Measurements from ENCODE around the gene CASQ1. TPM values are rescaled to one million over a fixed set of nuclear protein-coding genes. Genes with fewer than 3 reads are reported as not detected.

The CASQ1 gene
- total and polyA plus RNA-seq, 4 donors: 0.08 to 0.37 (median 0.25) TPM

GRCh38 chr1:160151303-160151702, 39.1 kb upstream of the CASQ1 start, which contains the start of gene ATP1A4:
Gene ATP1A4, plus strand, starts transcription at chr1:160151603. Its CDS starts 438 bp downstream, at chr1:160152041.
- H3K27ac ChIP-seq (ENCODE audit: low read depth in 1 of 2, low read length in 1 of 2): no peak within 1 kb of the TSS
- TF ChIP-seq, protein P1, sequence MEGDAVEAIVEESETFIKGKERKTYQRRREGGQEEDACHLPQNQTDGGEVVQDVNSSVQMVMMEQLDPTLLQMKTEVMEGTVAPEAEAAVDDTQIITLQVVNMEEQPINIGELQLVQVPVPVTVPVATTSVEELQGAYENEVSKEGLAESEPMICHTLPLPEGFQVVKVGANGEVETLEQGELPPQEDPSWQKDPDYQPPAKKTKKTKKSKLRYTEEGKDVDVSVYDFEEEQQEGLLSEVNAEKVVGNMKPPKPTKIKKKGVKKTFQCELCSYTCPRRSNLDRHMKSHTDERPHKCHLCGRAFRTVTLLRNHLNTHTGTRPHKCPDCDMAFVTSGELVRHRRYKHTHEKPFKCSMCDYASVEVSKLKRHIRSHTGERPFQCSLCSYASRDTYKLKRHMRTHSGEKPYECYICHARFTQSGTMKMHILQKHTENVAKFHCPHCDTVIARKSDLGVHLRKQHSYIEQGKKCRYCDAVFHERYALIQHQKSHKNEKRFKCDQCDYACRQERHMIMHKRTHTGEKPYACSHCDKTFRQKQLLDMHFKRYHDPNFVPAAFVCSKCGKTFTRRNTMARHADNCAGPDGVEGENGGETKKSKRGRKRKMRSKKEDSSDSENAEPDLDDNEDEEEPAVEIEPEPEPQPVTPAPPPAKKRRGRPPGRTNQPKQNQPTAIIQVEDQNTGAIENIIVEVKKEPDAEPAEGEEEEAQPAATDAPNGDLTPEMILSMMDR (IDR thresholded peaks at IDR 0.05; ENCODE audit: control extremely low read depth, extremely low read depth): no peak
- DNase-seq (no peak), ATAC-seq (ENCODE audit: insufficient read depth, low FRiP score) (no peak)
- no peaks in the 10 kb centered on the region for H3K36me3 ChIP-seq (ENCODE audit: control insufficient read depth in 4 of 4, insufficient read depth in 4 of 4, low read length in 4 of 4)
- WGBS, 2 donors: 88 to 90% methylated on average over 6 of the region's 6 CpGs
- H3K9ac ChIP-seq (ENCODE audit: insufficient read depth in 1 of 2, low read length in 2 of 2): no peak within 1 kb of the TSS
- no peaks in the 10 kb centered on the region for H3K27me3 ChIP-seq (ENCODE audit: control insufficient read depth in 3 of 3, insufficient read depth in 3 of 3, low read length in 2 of 3)
- H3K4me1 ChIP-seq (ENCODE audit: control insufficient read depth in 5 of 5, insufficient read depth in 5 of 5, low read length in 5 of 5): peaks cover 0 to 4% (median 0%) of the 10 kb centered on the region in 5 donors
- no peaks in the 10 kb centered on the region for H3K9me3 ChIP-seq (ENCODE audit: control insufficient read depth in 4 of 4, insufficient read depth in 3 of 4, low read length in 3 of 4)
- H3K4me3 ChIP-seq: no peak within 1 kb of the TSS

- Histone ChIP-seq H3K4me3 (no peak overlapping the region), H3K9ac (ENCODE audit: insufficient read depth in 1 of 2, low read length in 2 of 2) (no peak overlapping the region), H3K36me3 (ENCODE audit: control insufficient read depth in 4 of 4, insufficient read depth in 4 of 4, low read length in 4 of 4) (no peaks in the 10 kb centered on the region), H3K27me3 (ENCODE audit: control insufficient read depth in 3 of 3, insufficient read depth in 3 of 3, low read length in 2 of 3) (no peaks in the 10 kb centered on the region), H3K4me1 (ENCODE audit: control insufficient read depth in 5 of 5, insufficient read depth in 5 of 5, low read length in 5 of 5) (peaks cover 0 to 4% (median 0%) of the 10 kb centered on the region in 5 donors), H3K9me3 (ENCODE audit: control insufficient read depth in 4 of 4, insufficient read depth in 3 of 4, low read length in 3 of 4) (no peaks in the 10 kb centered on the region), H3K27ac (ENCODE audit: low read depth in 1 of 2, low read length in 1 of 2) (no peak overlapping the region)
- ATAC-seq (ENCODE audit: insufficient read depth, low FRiP score) (no peak), DNase-seq (no peak)
- TF ChIP-seq, protein P1 (IDR thresholded peaks at IDR 0.05; ENCODE audit: control extremely low read depth, extremely low read depth): no peak
- 56 to 75% methylated on average over 3 of the region's 3 CpGs for WGBS, 2 donors
Measured at GRCh38 chr1:160154790-160155189, 35.6 kb upstream of the CASQ1 start.

DNA sequence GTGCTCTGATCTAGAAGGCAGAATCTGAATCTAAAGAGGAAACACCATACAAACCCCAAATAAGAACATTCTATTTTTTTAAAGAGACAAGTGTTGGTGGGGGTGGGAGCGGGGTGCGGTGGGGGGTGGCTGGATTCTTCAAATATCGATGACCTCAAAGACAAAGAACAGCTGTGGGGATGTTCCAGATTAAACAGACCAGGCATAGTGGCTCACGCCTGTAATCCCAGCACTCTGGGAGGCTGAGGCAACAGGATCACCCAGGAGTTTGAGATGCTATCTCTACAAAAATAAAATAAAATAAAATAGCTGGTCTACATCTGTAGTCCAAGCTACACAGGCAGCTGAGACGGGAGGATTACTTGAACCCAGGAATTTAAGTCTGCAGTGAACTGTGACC, 34.0 kb upstream of the CASQ1 start:
- no peak overlapping the region for H3K27ac ChIP-seq (ENCODE audit: low read depth in 1 of 2, low read length in 1 of 2)
- WGBS, 2 donors: 88 to 90% methylated on average over 5 of the region's 5 CpGs
- H3K9me3 ChIP-seq (ENCODE audit: control insufficient read depth in 4 of 4, insufficient read depth in 3 of 4, low read length in 3 of 4): no peaks in the 10 kb centered on the region
- no peaks in the 10 kb centered on the region for H3K27me3 ChIP-seq (ENCODE audit: control insufficient read depth in 3 of 3, insufficient read depth in 3 of 3, low read length in 2 of 3)
- TF ChIP-seq, protein P1 (IDR thresholded peaks at IDR 0.05; ENCODE audit: control extremely low read depth, extremely low read depth): no peak
- ATAC-seq (ENCODE audit: insufficient read depth, low FRiP score) (no peak), DNase-seq (no peak)
- peaks cover 0 to 4% (median 0%) of the 10 kb centered on the region in 5 donors for H3K4me1 ChIP-seq (ENCODE audit: control insufficient read depth in 5 of 5, insufficient read depth in 5 of 5, low read length in 5 of 5)
- no peak overlapping the region for H3K4me3 ChIP-seq
- no peak overlapping the region for H3K9ac ChIP-seq (ENCODE audit: insufficient read depth in 1 of 2, low read length in 2 of 2)
- no peaks in the 10 kb centered on the region for H3K36me3 ChIP-seq (ENCODE audit: control insufficient read depth in 4 of 4, insufficient read depth in 4 of 4, low read length in 4 of 4)

DNA sequence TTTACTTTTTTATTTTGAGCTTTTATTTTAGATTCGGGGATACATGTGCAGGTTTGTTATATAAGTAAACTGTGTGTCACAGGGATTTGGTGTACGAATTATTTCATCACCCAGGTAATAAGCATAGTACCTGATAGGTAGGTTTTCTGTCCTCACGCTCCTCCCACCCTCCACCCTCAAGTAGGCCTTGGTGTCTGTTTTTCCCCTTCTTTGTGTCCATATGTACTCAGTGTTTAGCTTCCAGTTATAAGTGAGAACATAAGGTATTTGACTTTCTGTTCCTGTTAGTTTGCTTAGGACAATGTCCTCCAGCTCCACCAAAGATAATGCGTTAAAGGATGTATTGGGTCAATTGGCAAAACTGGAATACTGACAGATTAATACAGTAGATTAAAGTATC, 33.2 kb upstream of the CASQ1 start:
- Histone ChIP-seq H3K27ac (ENCODE audit: low read depth in 1 of 2, low read length in 1 of 2) (no peak overlapping the region), H3K4me3 (no peak overlapping the region), H3K4me1 (ENCODE audit: control insufficient read depth in 5 of 5, insufficient read depth in 5 of 5, low read length in 5 of 5) (peaks cover 0 to 4% (median 0%) of the 10 kb centered on the region in 5 donors), H3K9me3 (ENCODE audit: control insufficient read depth in 4 of 4, insufficient read depth in 3 of 4, low read length in 3 of 4) (no peaks in the 10 kb centered on the region), H3K36me3 (ENCODE audit: control insufficient read depth in 4 of 4, insufficient read depth in 4 of 4, low read length in 4 of 4) (no peaks in the 10 kb centered on the region), H3K9ac (ENCODE audit: insufficient read depth in 1 of 2, low read length in 2 of 2) (no peak overlapping the region), H3K27me3 (ENCODE audit: control insufficient read depth in 3 of 3, insufficient read depth in 3 of 3, low read length in 2 of 3) (no peaks in the 10 kb centered on the region)
- ATAC-seq (ENCODE audit: insufficient read depth, low FRiP score) (no peak), DNase-seq (no peak)
- TF ChIP-seq, protein P1 (IDR thresholded peaks at IDR 0.05; ENCODE audit: control extremely low read depth, extremely low read depth): no peak
- WGBS, 2 donors: 71 to 92% methylated on average over 4 of the region's 4 CpGs

Measured in lung (tissue), 12 donors.